Activated CD4-positive, alpha-beta memory T cell treated with anti-CD3 and anti-CD28 coated beads, Interleukin-2, amount 10 ng/mL, durations not matched to agents 7 days and 5 days (primary cell): Measurements from ENCODE around the gene IER5L. TPM values are rescaled to one million over a fixed set of nuclear protein-coding genes. Genes with fewer than 3 reads are reported as not detected.

Experiments
- CTCF ChIA-PET: fragments of 350-600 bp; sonication (Branson Sonifier 250); formaldehyde crosslinking; loops from one replicate; lab custom pipeline; 2021; ENCODE audit warnings: antibody characterized with exemption, inconsistent platforms; lab: Charles Lee
- POLR2A ChIA-PET: fragments of 350-600 bp; sonication (Branson Sonifier 250); formaldehyde crosslinking; loops from one replicate; lab custom pipeline; 2021; ENCODE audit warnings: antibody characterized with exemption; lab: Charles Lee
- DNase-seq: peaks from one replicate; pipeline ENCODE4 v3.0.0-alpha.2; 2020
- H3K27ac Mint-ChIP-seq: one replicate; pipeline ENCODE4 v1.8.0; 2021; ENCODE audit warnings: mild to moderate bottlenecking, mixed read lengths
- H3K27me3 Mint-ChIP-seq: one replicate; pipeline ENCODE4 v1.8.0; 2021; ENCODE audit warnings: mixed read lengths
- H3K36me3 Mint-ChIP-seq: one replicate; pipeline ENCODE4 v1.8.0; 2021; ENCODE audit warnings: low read depth, mixed read lengths
- H3K4me1 Mint-ChIP-seq: one replicate; pipeline ENCODE4 v1.8.0; 2021; ENCODE audit warnings: mixed read lengths
- H3K4me3 Mint-ChIP-seq: one replicate; pipeline ENCODE4 v1.8.0; 2021; ENCODE audit warnings: mild to moderate bottlenecking, mixed read lengths
- H3K9me3 Mint-ChIP-seq: one replicate; pipeline ENCODE4 v1.8.0; 2021; ENCODE audit warnings: mixed read lengths
- total RNA-seq, 2 experiments: library from RNA; stranded (reverse); gene quantifications; one replicate each; pipeline ENCODE4 v1.2.3, GENCODE V29; 2021

Gene IER5L
- total RNA-seq, 2 experiments from 2014 or later, result 2.4 to 3.0 TPM

GRCh38 chr9:129218272-129218625 lies 40.2 kb upstream of the IER5L start:
- ChIA-PET POLR2A (no interaction called here), CTCF (no interaction called here)
- DNase-seq, result no peak
- no peak overlapping the region for H3K4me3 Mint-ChIP-seq
- peaks cover 22% of the 10 kb centered on the region for H3K4me1 Mint-ChIP-seq
- H3K9me3 Mint-ChIP-seq, result no peaks in the 10 kb centered on the region
- no peak overlapping the region for H3K27ac Mint-ChIP-seq
- H3K27me3 Mint-ChIP-seq, result peaks cover 5% of the 10 kb centered on the region
- H3K36me3 Mint-ChIP-seq, result no peaks in the 10 kb centered on the region

- no peak for DNase-seq
- Mint-ChIP-seq H3K27ac (no peak overlapping the region), H3K9me3 (no peaks in the 10 kb centered on the region), H3K36me3 (no peaks in the 10 kb centered on the region), H3K4me3 (no peak overlapping the region), H3K4me1 (peaks cover 4% of the 10 kb centered on the region), H3K27me3 (peaks cover 2% of the 10 kb centered on the region)
- CTCF ChIA-PET, result interaction anchor here (1.6 kb wide), 1 partner anchor 33 kb away, joined by 3 read pairs; no protein-coding TSS in a partner anchor
- POLR2A ChIA-PET, result no interaction called here
These were observed 35.5 kb upstream of the IER5L start for GRCh38 chr9:129213551-129213950.

- H3K9me3 Mint-ChIP-seq, result no peaks in the 10 kb centered on the region
- H3K36me3 Mint-ChIP-seq, result no peaks in the 10 kb centered on the region
- peaks cover 2% of the 10 kb centered on the region for H3K27me3 Mint-ChIP-seq
- ChIA-PET POLR2A (no interaction called here), CTCF (interaction anchor here (1.0 to 1.6 kb wide), 2 partner anchors 31 to 80 kb away, joined by 3 read pairs; no protein-coding TSS in a partner anchor)
- no peak overlapping the region for H3K27ac Mint-ChIP-seq
- no peak overlapping the region for H3K4me3 Mint-ChIP-seq
- no peak for DNase-seq
- H3K4me1 Mint-ChIP-seq, result peaks cover 10% of the 10 kb centered on the region
These were observed 33.6 kb upstream of the IER5L start for GRCh38 chr9:129211686-129212085.

- Mint-ChIP-seq H3K4me3 (no peak overlapping the region), H3K27me3 (peaks cover 1% of the 10 kb centered on the region), H3K27ac (no peak overlapping the region), H3K9me3 (no peaks in the 10 kb centered on the region), H3K4me1 (peaks cover 12% of the 10 kb centered on the region), H3K36me3 (no peaks in the 10 kb centered on the region)
- ChIA-PET CTCF (no interaction called here), POLR2A (interaction anchor here (1.2 kb wide), 1 partner anchor 10 kb away, joined by 3 read pairs; no protein-coding TSS in a partner anchor)
- DNase-seq, result no peak
These were observed 32.1 kb upstream of the IER5L start for GRCh38 chr9:129210125-129210524.

GRCh38 chr9:129209580-129209979 lies 31.5 kb upstream of the IER5L start:
- Mint-ChIP-seq H3K4me1 (peaks cover 12% of the 10 kb centered on the region), H3K4me3 (no peak overlapping the region), H3K36me3 (no peaks in the 10 kb centered on the region), H3K9me3 (no peaks in the 10 kb centered on the region), H3K27me3 (no peaks in the 10 kb centered on the region), H3K27ac (no peak overlapping the region)
- POLR2A ChIA-PET, result no interaction called here
- no peak for DNase-seq
- CTCF ChIA-PET, result no interaction called here

GRCh38 chr9:129209109-129209508 lies 31.0 kb upstream of the IER5L start:
- H3K27ac Mint-ChIP-seq, result no peak overlapping the region
- CTCF ChIA-PET, result interaction anchor here (1.0 kb wide), 1 partner anchor 35 kb away, joined by 3 read pairs; no protein-coding TSS in a partner anchor
- H3K36me3 Mint-ChIP-seq, result no peaks in the 10 kb centered on the region
- no peak overlapping the region for H3K4me3 Mint-ChIP-seq
- no peak for DNase-seq
- peaks cover 12% of the 10 kb centered on the region for H3K4me1 Mint-ChIP-seq
- POLR2A ChIA-PET, result no interaction called here
- H3K9me3 Mint-ChIP-seq, result no peaks in the 10 kb centered on the region
- H3K27me3 Mint-ChIP-seq, result no peaks in the 10 kb centered on the region

GRCh38 chr9:129208207-129209032 lies 30.4 kb upstream of the IER5L start:
- CTCF ChIA-PET, result interaction anchor here (1.0 kb wide), 1 partner anchor 34 kb away, joined by 3 read pairs; no protein-coding TSS in a partner anchor
- Mint-ChIP-seq H3K27me3 (no peaks in the 10 kb centered on the region), H3K4me1 (peaks cover 12% of the 10 kb centered on the region), H3K4me3 (no peak overlapping the region), H3K27ac (no peak overlapping the region), H3K9me3 (no peaks in the 10 kb centered on the region), H3K36me3 (no peaks in the 10 kb centered on the region)
- peak; percentile 26 for DNase-seq
- POLR2A ChIA-PET, result no interaction called here

GRCh38 chr9:129206905-129207304 lies 28.8 kb upstream of the IER5L start:
- H3K9me3 Mint-ChIP-seq, result no peaks in the 10 kb centered on the region
- H3K36me3 Mint-ChIP-seq, result no peaks in the 10 kb centered on the region
- ChIA-PET CTCF (no interaction called here), POLR2A (no interaction called here)
- peaks cover 15% of the 10 kb centered on the region for H3K4me1 Mint-ChIP-seq
- DNase-seq, result no peak
- H3K27ac Mint-ChIP-seq, result no peak overlapping the region
- H3K27me3 Mint-ChIP-seq, result no peaks in the 10 kb centered on the region
- no peak overlapping the region for H3K4me3 Mint-ChIP-seq

GRCh38 chr9:129206401-129206800 lies 28.3 kb upstream of the IER5L start:
- H3K36me3 Mint-ChIP-seq, result no peaks in the 10 kb centered on the region
- ChIA-PET CTCF (no interaction called here), POLR2A (no interaction called here)
- no peaks in the 10 kb centered on the region for H3K9me3 Mint-ChIP-seq
- H3K27me3 Mint-ChIP-seq, result no peaks in the 10 kb centered on the region
- no peak for DNase-seq
- no peak overlapping the region for H3K27ac Mint-ChIP-seq
- peaks cover 15% of the 10 kb centered on the region for H3K4me1 Mint-ChIP-seq
- H3K4me3 Mint-ChIP-seq, result no peak overlapping the region

- Mint-ChIP-seq H3K27me3 (no peaks in the 10 kb centered on the region), H3K4me3 (no peak overlapping the region), H3K36me3 (no peaks in the 10 kb centered on the region), H3K27ac (no peak overlapping the region), H3K4me1 (peaks cover 15% of the 10 kb centered on the region), H3K9me3 (no peaks in the 10 kb centered on the region)
- DNase-seq, result no peak
- POLR2A ChIA-PET, result interaction anchor here (1.2 kb wide), 1 partner anchor 17 kb away, joined by 3 read pairs; no protein-coding TSS in a partner anchor
- CTCF ChIA-PET, result interaction anchor here (1.1 kb wide), 2 partner anchors 27 to 73 kb away, joined by 3 read pairs; partner anchors contain the start of gene IER5L
These were observed 26.8 kb upstream of the IER5L start for GRCh38 chr9:129204840-129205239.

GRCh38 chr9:129203556-129203909 lies 25.5 kb upstream of the IER5L start:
- POLR2A ChIA-PET, result no interaction called here
- Mint-ChIP-seq H3K27ac (no peak overlapping the region), H3K27me3 (peaks cover 3% of the 10 kb centered on the region), H3K4me3 (peak overlapping the region; percentile 64), H3K36me3 (no peaks in the 10 kb centered on the region), H3K9me3 (no peaks in the 10 kb centered on the region), H3K4me1 (peaks cover 11% of the 10 kb centered on the region)
- DNase-seq, result no peak
- CTCF ChIA-PET, result no interaction called here

GRCh38 chr9:129202613-129203555 lies 24.8 kb upstream of the IER5L start:
- Mint-ChIP-seq H3K9me3 (no peaks in the 10 kb centered on the region), H3K27ac (peak overlapping the region; percentile 49), H3K4me1 (peaks cover 7% of the 10 kb centered on the region), H3K4me3 (peak overlapping the region; percentile 64), H3K36me3 (no peaks in the 10 kb centered on the region), H3K27me3 (peaks cover 3% of the 10 kb centered on the region)
- ChIA-PET CTCF (no interaction called here), POLR2A (no interaction called here)
- peak; percentile 93 for DNase-seq

GRCh38 chr9:129201866-129202265 lies 23.8 kb upstream of the IER5L start:
- H3K27me3 Mint-ChIP-seq, result peaks cover 3% of the 10 kb centered on the region
- no peak overlapping the region for H3K4me3 Mint-ChIP-seq
- H3K4me1 Mint-ChIP-seq, result peaks cover 7% of the 10 kb centered on the region
- H3K9me3 Mint-ChIP-seq, result no peaks in the 10 kb centered on the region
- H3K27ac Mint-ChIP-seq, result no peak overlapping the region
- H3K36me3 Mint-ChIP-seq, result no peaks in the 10 kb centered on the region
- DNase-seq, result no peak
- CTCF ChIA-PET, result no interaction called here
- POLR2A ChIA-PET, result no interaction called here
